A673 (cell line): ENCODE results near the gene EIF3K. TPM values are rescaled to one million over a fixed set of nuclear protein-coding genes. Genes with fewer than 3 reads are reported as not detected.
"Not testable (repeated sequence)": the region's sequence is repeated elsewhere in the genome, so short reads cannot be mapped to it uniquely, and the experiment has no call there.

Experiments
- BruUV-seq: library from RNA; stranded (reverse); fragments of 400-500 nt; replicated peaks from 2 replicates; lab custom pipeline; 2021; lab: Mats Ljungman, UMichigan
- CTCF ChIA-PET: fragments of 300-600 bp; sonication (Branson Sonifier 250); formaldehyde crosslinking; loops from one replicate; lab custom pipeline; 2022; ENCODE audit warnings: antibody characterized with exemption; lab: Charles Lee
- POLR2A ChIA-PET: fragments of 300-600 bp; sonication (Branson Sonifier 250); formaldehyde crosslinking; loops from one replicate; lab custom pipeline; 2022; ENCODE audit warnings: antibody characterized with exemption; ENCODE audit not compliant: low non-redundant PET; lab: Charles Lee
- DNase-seq: peaks from one replicate; pipeline ENCODE4 v3.0.0-alpha.2; 2015; ENCODE audit warnings: low spot score
- H3K27ac ChIP-seq: fragments of 200-600 bp; sonication (generic); 2 replicates; pipeline ENCODE4 v1.5.1; 2016; ENCODE audit warnings: mixed run types, low read depth, mild to moderate bottlenecking, mixed read lengths, antibody characterized with exemption, low read length; ENCODE audit not compliant: poor library complexity, severe bottlenecking
- H3K27me3 ChIP-seq: fragments of 200-600 bp; sonication (generic); replicated peaks from 2 replicates; pipeline ENCODE4 v1.6.1; 2017; ENCODE audit warnings: mixed run types, low read depth, mild to moderate bottlenecking, mixed read lengths, antibody characterized with exemption, low read length; ENCODE audit not compliant: insufficient read depth, poor library complexity
- H3K36me3 ChIP-seq: fragments of 200-600 bp; sonication (generic); 2 replicates; pipeline ENCODE4 v1.6.1; 2016; ENCODE audit warnings: mixed run types, mild to moderate bottlenecking, mixed read lengths, antibody characterized with exemption, low read length; ENCODE audit not compliant: insufficient read depth, poor library complexity, severe bottlenecking
- H3K4me1 ChIP-seq: fragments of 200-600 bp; sonication (generic); 2 replicates; pipeline ENCODE4 v1.6.1; 2017; ENCODE audit warnings: mixed run types, mild to moderate bottlenecking, mixed read lengths, antibody characterized with exemption, low read length; ENCODE audit not compliant: insufficient read depth, poor library complexity, severe bottlenecking
- H3K4me3 ChIP-seq: fragments of 200-600 bp; sonication (generic); 2 replicates; pipeline ENCODE4 v1.5.1; 2016; ENCODE audit warnings: low read depth, mixed run types, mild to moderate bottlenecking, mixed read lengths, low read length; ENCODE audit not compliant: poor library complexity, severe bottlenecking
- H3K9me3 ChIP-seq: fragments of 200-600 bp; sonication (generic); 2 replicates; pipeline ENCODE4 v1.6.1; 2016; ENCODE audit warnings: mixed run types, low read depth, mild to moderate bottlenecking, mixed read lengths, antibody characterized with exemption, low read length; ENCODE audit not compliant: poor library complexity, severe bottlenecking
- CTCF ChIP-seq: fragments of 300-800, 200-600 bp; sonication (generic); conservative IDR thresholded peaks from 2 replicates; pipeline ENCODE4 v1.5.1; 2017; ENCODE audit warnings: low read depth, mild to moderate bottlenecking, antibody characterized with exemption, low read length, moderate library complexity, mixed read lengths
- EZH2 ChIP-seq: fragments of 200-600 bp; sonication (generic); IDR thresholded peaks from 2 replicates; pipeline ENCODE4 v1.6.1; 2017; ENCODE audit warnings: borderline replicate concordance, low read depth, mild to moderate bottlenecking, mixed read lengths, antibody characterized with exemption, low read length; ENCODE audit not compliant: poor library complexity, severe bottlenecking
- intact Hi-C: fragments of 100-400 bp; cut with micrococcal nuclease; formaldehyde crosslinking; loops from one replicate; pipeline ENCODE4 v1.10.0; 2022; ENCODE audit not compliant: unreplicated experiment
- total RNA-seq: library from RNA; stranded (reverse); gene quantifications from 2 replicates; pipeline ENCODE4 v1.2.3, GENCODE V29; 2021

The EIF3K gene
- total RNA-seq, 1 experiment from 2014 or later: 316 TPM

GRCh38 chr19:38626401-38626800 is 7.4 kb downstream of the EIF3K start:
- no peaks in the 10 kb centered on the region for H3K9me3 ChIP-seq

GRCh38 chr19:38629568-38629967 is 10.6 kb downstream of the EIF3K start:
- DNase-seq: no peak
- H3K27ac ChIP-seq: no peak overlapping the region
- BruUV-seq: no TSS peak
- ChIA-PET POLR2A (no interaction called here), CTCF (no interaction called here)
- intact Hi-C loops: no loop called here
- H3K9me3 ChIP-seq: no peaks in the 10 kb centered on the region
- H3K4me1 ChIP-seq: no peaks in the 10 kb centered on the region
- no peaks in the 10 kb centered on the region for H3K27me3 ChIP-seq
- TF ChIP-seq CTCF: no peak
- TF ChIP-seq EZH2: no peak
- H3K36me3 ChIP-seq: peaks cover 45% of the 10 kb centered on the region
- H3K4me3 ChIP-seq: no peak overlapping the region

More at GRCh38 chr19:38626401-38626800, 7.4 kb downstream of the EIF3K start:
- POLR2A ChIA-PET: interaction anchor here (0.6 kb wide), 1 partner anchor 1972 kb away, joined by 3 read pairs; no protein-coding TSS in a partner anchor
- H3K36me3 ChIP-seq: peaks cover 61% of the 10 kb centered on the region
- BruUV-seq: no TSS peak
- DNase-seq: no peak
- no peaks in the 10 kb centered on the region for H3K4me1 ChIP-seq
- H3K27ac ChIP-seq: no peak overlapping the region
- TF ChIP-seq EZH2: no peak
- H3K27me3 ChIP-seq: no peaks in the 10 kb centered on the region
- no peak overlapping the region for H3K4me3 ChIP-seq
- CTCF ChIA-PET: interaction anchor here (1.9 kb wide), 1 partner anchor 8 kb away, joined by 6 read pairs; no protein-coding TSS in a partner anchor
- intact Hi-C loops: no loop called here

- CTCF ChIA-PET, DNase-seq, H3K4me3 ChIP-seq, BruUV-seq, H3K4me1 ChIP-seq, POLR2A ChIA-PET, H3K27ac ChIP-seq, H3K9me3 ChIP-seq, H3K27me3 ChIP-seq: not testable (repeated sequence)
- intact Hi-C loops: loop anchor here (10.0 kb wide), 1 partner anchor 116 kb away; no protein-coding TSS in a partner anchor
- peaks cover 38% of the 10 kb centered on the region for H3K36me3 ChIP-seq
These were observed 12.3 kb downstream of the EIF3K start for GRCh38 chr19:38631301-38631700.

- CTCF ChIA-PET, H3K9me3 ChIP-seq, H3K4me3 ChIP-seq, H3K27me3 ChIP-seq, H3K27ac ChIP-seq, BruUV-seq, H3K4me1 ChIP-seq, DNase-seq, POLR2A ChIA-PET: not testable (repeated sequence)
- intact Hi-C loops: loop anchor here (10.0 kb wide), 1 partner anchor 117 kb away; no protein-coding TSS in a partner anchor
- peaks cover 35% of the 10 kb centered on the region for H3K36me3 ChIP-seq
These were observed 13.0 kb downstream of the EIF3K start for GRCh38 chr19:38631811-38632475.
